Astrocyte of the hippocampus (primary cell): ENCODE measurements around the gene PON1.

ENCODE experiments used
- DNase-seq: peaks from one replicate; pipeline ENCODE4 v3.0.0; 2011; ENCODE audit warnings: low read depth, low spot score

Gene PON1

DNA sequence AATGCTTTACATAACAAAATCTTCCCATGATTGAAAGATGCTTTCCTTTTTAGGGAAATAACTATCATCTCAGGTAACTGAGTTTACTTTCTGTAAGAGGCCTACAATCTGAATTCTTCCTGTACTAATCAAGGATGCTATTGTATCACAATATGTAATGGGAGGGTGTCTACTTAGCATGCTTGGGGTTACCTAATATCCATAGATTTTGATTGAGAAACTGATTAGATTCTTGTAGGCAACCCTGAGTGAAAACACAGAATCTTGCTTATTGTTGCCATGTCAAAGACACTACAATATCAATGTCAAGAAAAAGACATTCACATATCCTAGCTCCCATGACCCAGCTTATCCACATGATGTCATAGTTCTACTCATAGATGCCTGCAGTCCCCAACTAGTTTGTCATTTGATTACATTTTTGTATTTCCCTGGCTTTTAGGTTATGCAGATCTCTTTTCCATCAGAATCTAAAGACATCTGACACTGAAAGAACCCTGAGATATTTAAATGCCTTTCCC is 62.4 kb downstream of the PON1 start:
- no peak for DNase-seq

DNA sequence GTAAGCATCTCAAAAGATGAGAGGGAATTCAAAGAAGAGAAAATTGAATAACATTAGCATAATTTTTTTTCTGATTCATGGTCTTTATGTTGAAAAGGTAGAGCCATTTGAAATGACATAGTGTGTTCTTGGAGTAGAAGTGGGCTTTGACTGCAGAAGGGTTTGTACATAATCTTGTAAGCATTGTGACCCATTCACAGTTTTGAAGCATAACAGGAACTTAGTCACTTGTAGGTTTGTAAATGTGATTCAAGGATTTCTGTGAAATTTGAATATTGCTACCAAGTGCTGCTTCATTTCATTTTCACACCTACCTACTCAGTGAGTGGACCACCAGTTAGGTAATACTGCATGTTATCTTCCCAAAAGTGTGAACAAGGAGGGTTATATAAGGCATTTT is 68.6 kb downstream of the PON1 start:
- no peak for DNase-seq

DNA sequence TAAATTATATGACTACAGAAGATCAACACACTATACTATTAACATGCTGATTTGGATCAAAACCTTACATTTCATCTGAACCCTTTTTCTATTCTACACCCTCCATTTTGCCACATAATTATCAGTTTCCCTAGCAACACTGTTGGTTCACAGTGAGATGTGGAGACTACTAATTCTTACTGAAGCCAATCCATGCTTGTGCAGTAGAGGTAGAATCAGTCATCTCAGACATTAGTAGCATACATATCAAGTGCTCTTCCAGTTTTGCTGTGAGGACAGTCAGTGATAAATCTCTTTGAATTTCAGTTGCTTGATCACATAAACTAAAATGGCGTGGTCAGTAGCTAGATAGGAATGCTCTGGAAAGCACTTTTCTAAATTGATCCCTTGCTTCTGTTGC is 70.3 kb downstream of the PON1 start:
- DNase-seq, result no peak

DNA sequence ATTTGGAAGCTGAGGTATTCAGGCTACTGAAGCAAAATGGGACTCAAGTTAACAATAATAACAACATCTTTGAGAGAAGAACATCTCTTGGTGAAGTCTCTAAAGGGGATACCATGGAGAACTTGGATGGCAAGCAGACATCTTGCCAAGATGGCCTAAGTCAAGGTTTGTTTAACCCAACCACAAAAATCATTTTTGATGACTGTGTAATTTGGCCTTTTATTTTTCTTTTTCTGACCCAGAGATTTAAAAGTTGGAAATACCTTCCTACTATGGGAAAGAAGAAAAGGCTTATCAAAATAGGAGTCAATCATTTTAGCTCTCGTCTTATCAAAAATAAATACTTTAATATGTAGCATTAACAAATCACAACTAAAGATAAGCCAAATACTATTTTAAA is 72.4 kb downstream of the PON1 start:
- DNase-seq, result no peak

DNA sequence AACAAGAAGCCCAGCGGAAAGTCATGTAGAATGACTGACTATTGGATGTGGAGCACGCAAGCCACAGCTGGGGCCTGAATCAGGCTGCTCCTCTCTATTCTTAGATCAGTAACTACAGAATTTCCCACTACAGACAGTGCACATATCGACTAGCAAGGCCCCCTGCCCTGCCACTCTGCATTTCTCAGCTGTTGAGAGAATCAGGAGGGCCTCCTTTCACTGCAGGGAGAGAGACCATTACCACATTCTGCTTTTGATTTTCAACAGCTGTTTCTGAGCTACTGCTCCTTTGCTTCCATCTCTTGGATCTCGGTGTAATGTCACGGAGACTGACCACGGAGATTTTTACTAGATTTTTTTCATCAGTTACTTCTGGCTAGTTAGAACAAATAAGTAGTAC is 73.8 kb downstream of the PON1 start:
- no peak for DNase-seq
